GM18907 (cell line): ENCODE results near the gene RNF212.
"Not testable (repeated sequence)": the region's sequence is repeated elsewhere in the genome, so short reads cannot be mapped to it uniquely, and the experiment has no call there.

Source experiments
- ATAC-seq: cut with Tn5 transposase; IDR thresholded peaks from one replicate; pipeline ENCODE4 v1.9.1; 2021; ENCODE audit warnings: mild to moderate bottlenecking, moderate library complexity; ENCODE audit not compliant: unreplicated experiment

RNF212 gene

DNA sequence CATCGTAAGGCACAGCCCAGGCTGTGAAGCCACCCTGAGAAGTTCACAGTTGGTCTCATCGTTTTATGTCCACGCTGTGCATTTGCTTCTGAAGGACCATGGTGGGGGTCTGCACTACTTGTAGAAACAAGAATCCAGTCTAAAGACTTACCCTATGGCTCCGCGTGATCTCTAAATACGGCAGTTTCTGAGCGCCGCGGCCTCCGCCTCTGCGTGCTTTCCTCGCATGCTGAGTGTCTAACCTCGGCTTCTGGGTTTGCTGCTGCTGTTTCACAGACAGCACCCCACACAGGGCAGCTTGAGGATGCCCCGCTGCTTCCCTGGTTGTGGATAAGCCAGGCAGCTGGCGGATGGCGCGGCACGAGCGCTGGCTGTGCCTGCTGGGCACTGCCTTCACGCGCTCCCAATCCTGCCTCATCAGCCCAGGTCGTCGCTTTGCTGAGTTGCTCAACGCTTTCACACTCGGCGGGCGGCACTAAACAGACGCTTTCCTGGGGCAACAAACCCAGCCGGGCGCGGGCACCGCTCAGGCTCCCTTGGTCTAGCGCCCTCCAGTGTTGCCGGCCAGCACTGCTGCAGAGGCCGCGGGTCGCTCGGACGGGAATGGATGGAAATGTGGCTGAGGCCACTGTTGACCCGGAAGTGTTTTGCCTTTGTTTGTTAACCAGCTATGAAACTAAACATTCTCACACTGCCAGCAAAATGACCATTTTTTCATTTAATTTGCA lies 62.7 kb downstream of the RNF212 start:
- no peak for ATAC-seq

DNA sequence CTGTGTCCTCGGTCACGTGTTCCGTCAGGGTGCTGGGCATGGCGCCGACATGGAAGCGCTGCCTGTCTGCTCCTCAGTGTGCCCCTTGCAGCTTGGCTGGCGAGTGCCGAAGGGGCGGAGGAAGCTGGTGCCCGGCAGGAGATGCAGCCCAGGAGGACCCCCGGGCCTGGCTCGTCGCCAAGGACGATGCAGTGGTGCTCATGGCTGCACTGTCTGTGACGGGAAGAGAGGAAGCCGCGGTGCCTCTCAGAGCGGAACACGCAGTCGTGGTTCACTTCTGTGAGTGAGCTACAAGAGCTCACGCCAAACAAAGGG lies 63.8 kb downstream of the RNF212 start:
- ATAC-seq = no peak

DNA sequence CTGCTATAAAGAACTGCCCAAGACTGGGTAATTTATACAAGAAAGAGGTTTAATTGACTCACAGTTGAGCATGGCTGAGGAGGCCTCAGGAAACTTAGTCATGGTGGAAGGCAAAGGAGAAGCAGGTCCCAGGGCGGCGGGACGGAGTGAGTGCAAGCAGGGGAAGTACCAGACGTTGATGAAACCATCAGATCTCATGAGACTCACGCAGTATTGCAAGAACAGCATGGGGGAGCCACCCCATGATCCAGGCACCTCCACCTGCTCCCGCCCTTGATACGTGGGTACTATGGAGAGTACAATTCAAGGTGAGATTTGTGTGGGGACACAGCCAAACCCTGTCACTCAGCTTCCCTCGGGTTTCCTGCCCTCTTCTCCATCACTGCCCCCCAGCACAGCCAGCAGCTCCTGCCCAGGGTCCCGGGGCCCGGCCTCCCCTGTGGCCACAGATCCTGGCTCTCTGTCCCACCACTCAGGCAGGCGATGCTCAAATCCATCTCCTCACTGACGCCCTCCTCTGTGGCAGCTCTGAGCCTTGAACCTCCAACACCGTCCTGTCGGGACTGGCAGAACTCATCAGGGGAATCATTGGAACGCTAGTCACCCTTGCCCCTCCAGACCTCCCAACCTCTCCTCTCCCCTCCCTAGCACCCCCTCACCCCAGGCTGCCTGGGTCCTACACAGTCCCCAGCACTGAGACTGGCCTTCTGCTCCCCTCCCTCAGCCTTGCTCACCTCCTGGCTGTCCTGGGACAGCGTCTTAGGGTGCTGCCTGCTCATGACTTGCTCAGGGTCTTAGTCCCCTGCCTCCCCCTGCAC lies 64.4 kb downstream of the RNF212 start:
- no peak for ATAC-seq

DNA sequence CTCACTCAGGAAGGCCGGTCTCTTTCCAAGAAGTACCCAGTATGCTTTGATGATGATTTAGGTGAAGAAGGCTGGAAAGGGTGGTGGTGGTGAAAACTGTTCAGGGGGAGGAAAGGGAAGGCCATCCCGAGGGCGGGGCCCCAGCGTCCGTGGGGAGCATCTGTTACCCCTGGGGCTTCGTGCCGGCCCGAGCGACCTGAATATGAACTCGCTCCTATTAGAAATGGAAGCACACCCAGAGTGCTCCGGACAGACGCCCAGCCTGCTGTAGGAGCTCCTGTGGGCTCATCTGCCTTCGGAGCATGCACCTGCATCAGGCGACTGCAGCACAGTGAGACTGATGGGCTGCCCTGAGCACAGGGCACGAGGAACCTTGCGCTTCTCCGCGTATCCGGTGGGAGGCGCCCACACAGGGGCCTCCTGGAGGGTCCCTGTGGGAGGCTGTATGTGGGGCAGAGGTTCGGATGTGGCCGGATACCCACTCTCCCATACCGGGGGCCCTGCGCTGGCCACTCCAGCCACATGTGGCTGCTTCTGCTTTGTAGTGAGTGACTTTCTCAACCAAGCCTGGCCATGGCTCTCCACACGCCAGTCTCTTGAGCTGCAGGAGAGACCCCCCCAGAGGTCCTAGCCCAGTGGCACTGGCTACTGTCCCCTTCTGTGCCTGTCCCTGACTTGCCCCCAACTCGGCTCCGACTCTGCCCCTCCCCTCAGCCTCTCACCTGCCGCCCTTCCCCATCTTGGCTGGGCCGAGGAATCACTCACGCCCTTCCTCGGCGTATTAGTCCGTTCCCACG lies 65.2 kb downstream of the RNF212 start:
- ATAC-seq = no peak

DNA sequence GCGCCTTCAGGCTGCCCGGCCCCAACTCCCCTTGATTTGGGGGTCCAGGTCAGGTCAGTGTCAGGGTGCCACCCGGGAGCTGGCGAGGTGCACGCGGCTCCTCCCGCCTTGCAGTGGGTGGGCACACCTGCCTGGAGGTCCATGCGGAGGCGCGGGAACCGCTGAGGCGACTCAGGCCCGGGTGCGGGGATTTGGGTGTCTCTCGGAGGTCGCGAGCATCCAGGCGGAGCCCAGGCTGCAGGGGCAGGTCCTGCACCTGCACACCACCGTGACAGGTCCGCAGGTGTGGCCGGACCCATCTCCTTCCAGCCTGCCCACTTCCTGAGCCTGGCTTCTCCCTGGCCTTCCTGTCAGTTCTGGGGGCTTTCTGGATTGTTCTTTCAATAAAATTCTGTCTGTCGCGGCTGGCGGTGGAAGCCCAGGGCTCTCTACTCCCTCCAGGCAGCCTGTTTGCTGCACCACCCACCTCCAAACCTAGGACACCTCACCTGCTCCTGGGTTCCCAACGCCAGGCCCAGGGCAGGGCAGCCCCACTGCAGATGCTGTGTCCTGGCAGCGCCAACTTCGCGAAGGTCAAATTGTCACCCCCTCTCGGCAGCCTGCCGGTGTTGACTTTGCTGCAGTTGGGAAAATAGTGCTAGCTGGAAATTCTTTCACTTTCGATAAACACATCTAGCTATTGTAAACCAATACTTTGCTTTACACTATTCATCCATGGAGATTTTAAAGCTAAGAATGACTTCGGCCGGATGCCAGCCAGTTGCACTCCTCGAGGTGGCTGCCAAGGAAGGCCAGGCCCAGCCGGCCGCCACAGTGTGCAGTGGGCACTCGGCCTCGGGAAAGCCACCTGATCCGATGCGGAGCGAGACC lies 66.0 kb downstream of the RNF212 start:
- ATAC-seq = no peak

DNA sequence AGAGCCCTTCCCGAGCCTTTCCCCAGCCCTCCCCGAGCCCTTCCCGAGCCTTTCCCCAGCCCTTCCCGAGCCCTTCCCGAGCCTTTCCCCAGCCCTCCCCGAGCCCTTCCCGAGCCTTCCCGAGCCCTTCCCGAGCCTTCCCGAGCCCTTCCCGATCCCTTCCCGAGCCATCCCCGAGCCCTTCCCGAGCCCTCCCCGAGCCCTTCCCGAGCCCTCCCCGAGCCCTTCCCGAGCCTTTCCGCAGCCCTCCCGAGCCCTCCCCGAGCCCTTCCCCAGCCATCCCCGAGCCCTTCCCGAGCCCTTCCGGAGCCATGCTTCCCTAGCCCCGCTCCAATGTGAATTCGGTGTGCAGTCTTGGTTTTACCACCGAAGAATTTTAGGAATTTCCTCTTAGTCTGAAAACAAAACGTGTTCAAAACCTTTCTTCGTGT lies 66.8 kb downstream of the RNF212 start:
- not testable (repeated sequence) for ATAC-seq

DNA sequence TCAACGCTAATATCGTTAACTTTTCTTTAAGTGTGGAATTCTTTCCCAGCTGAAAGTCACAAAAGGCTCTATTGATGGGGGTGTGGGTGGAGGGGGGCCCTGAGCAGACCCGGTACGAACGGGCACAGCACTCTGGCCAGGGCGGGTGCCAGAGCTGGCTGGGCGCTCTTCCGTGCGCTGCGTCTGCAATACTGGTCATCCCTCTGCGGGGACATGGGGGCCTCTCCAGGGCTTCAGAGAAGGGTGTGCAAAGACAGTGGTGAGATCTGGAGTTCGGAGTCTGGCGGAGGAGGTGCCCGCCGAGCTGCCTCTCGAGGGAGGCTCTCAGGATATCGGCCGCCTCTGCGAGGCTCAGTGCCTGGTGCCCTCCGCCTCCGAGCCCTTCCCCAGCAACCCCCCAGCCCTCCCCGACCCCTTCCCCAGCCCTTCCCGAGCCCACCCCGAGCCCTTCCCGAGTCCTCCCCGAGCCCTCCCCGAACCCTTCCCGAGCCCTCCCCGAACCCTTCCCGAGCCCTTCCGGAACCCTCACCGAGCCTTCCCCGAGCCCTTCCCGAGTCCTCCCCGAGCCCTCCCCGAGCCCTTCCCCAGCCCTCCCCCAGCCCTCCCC lies 67.7 kb downstream of the RNF212 start:
- ATAC-seq = no peak

DNA sequence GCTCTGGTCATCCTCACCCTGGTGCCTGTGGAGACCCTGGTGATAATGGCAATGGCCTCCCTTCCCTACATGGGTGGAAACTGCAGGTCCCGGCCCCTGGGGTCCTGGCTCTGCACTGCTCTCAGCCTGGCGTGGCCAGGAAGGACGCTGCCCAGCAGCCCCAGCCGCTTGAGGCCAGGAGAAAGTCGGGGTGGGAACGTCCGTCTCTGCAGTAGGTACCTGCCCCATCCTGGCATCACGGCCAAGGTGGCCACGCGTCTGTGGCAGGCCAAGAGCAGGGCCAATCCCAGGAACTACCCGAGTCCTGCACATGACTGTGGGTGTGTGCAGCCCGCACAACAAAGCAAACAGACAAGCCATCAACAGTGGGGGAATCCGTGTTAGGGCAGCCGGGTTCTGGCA lies 68.2 kb downstream of the RNF212 start:
- ATAC-seq = no peak

DNA sequence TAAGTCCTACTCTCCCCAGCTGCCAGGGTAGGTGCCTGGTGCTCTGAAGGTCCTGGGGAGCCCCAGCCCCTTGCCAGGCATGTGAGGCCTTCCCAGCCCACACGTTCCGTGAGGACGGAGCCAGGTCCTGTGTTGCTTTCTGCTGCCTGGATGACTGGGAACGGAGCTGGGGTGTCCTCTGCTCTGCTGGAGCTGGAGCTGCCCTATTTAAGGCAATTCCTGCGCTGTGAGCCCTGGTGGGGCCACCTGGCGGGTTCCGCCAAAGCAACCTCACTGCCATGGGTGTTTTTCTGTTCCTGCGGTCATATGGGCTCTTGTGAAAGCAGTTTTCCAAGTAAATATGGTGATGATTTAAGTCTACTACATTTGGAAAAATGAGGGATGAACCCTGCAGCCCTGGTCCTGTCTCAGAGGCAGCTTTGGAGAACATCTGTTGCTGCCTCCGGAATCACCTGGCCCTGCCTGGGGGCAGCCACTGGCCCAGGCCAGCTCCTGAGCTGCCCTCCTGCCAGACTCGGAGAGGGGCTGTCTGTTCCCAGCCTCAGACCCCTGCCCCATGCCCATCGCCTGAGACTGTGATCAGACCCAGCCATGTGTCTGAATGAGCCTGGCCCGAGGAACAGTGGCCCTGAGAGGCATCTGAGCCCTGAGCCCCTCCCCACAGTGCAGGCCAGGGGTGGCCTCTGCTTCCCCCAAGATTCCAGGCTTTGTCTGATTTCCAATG lies 68.7 kb downstream of the RNF212 start:
- no peak for ATAC-seq

DNA sequence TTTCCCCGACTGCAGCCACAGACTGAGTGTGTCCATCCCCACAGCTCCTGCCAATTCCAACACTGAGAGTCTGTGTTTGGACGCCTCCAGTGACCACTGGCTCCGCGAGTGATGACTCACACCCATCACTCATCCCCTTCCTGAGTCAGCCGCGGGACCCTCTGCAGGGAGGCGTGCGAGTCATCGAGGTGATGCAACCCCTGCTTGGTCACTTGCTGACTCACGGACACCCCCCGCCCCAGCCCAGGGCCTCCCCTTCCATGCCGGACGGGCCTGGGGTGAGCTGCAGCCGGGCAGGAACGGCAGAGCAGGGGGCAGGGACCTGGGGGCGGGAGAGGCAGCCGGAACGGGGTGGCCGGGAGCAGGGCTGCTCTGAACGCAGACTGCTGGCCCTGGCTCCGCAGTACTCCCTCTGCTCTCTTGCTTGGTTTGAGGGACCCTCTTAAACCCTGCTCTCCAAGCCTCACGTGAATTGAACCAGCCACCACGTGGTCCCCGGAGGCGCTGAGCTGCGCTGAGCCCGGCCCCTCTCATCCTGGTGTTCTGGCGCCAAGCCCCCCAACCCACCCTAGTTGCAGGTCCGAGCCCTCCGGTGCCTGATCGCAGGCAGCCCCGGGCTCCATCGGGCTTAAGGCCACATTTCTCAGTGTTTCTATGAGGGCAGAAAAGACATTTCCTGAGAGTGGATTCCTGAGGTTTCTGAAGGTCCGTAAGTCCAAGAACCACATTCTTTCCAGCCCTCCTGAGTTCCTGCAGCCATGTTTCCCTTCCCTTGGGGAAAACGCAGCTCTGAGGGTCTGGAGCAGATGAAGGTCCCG lies 69.5 kb downstream of the RNF212 start:
- no peak for ATAC-seq

DNA sequence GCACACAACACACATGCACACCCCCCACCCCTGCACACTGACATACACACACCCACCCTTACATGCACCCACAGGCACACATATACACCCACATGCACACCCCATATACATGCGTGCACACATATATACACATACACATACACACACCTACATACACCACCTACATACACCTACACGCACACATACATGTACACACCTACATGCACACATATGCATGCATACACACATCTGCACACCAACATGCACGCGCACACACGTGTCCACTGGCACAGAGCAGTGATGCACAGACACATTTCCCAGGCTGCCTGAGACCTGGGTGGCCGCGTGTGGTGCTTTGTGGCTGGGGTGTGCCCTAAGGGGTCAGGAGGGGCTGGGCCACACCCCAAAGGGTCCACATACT lies 70.2 kb downstream of the RNF212 start:
- ATAC-seq = no peak

DNA sequence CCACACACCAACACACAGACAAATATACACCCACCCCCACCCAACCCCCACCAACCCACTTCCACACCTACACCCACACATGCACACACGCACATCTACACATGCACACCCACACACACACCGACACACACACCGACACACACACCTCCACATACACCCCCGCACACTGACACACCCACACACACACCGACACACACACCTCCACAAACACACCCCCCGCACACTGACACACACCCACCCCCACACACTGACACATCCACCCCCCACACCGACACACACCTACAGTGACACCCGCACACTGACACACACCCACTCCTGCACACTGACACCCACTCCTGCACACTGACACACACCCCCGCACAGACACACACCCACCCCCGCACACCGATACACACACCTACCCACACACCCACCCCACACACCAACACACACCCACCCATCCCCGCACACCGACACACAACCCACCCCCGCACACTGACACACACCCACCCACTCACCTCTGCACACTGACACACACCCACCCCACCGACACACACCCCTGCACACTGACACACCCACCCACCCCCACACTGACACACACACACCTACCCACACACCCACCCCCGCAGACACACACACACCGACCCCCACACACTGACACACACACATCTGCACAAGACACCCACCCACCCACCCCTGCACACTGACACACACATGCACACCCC lies 70.9 kb downstream of the RNF212 start:
- no peak for ATAC-seq

DNA sequence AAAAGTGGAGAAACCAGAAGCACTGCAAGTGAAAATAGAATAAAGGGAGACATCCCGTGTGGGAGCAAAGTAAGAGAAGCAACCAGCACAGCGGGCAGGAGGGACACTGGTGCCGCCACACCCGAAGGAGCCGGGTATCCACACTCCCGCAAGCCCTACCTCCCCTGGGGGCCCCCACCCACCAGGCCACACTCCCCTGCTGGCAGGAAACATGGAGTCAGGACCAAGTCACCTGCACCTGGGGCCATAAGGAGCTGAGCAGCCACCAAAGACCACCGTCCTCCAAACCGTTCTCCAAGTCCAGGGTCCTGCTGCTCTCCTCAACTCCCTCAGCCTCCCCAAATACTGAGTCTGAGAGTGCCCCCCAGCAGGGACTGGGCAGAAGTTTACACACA lies 71.4 kb downstream of the RNF212 start:
- no peak for ATAC-seq

DNA sequence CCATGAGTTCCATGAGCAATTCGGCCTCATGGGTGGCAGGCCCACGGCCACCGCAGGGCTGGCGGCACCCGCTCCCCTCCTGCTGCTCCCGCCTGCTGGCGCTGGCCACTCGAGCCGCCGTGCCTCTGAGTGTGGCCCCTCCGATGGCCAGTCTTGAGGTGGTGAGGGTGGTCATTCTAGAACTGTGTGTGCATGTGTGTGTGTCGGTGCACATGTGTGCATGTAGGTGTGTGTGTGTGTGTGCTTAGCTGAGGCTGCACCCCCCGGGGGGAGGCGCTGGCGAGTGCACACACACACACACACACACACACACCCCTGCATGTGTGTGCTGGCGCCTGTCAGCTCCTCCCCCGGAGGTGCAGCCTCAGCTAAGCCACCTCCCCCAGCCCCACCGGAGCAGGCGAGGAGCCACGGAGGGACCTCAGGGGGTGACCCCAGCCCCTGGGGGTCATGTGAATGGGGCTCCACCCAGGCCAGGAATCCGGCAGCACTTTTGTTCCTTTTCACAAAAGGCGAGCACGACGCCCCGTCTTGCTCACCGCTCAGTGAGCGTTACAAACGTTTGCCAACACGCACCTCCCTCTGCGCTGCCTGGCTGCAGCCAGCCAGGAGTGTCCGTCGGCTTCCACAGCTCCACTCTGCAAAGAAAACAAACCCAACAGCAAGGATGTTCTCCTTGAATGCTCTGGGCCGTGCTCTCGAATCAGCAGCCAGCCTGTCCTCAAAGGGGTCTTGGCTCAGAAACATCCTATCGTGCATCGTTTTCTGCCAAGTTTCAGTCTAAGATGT lies 72.0 kb downstream of the RNF212 start:
- no peak for ATAC-seq

DNA sequence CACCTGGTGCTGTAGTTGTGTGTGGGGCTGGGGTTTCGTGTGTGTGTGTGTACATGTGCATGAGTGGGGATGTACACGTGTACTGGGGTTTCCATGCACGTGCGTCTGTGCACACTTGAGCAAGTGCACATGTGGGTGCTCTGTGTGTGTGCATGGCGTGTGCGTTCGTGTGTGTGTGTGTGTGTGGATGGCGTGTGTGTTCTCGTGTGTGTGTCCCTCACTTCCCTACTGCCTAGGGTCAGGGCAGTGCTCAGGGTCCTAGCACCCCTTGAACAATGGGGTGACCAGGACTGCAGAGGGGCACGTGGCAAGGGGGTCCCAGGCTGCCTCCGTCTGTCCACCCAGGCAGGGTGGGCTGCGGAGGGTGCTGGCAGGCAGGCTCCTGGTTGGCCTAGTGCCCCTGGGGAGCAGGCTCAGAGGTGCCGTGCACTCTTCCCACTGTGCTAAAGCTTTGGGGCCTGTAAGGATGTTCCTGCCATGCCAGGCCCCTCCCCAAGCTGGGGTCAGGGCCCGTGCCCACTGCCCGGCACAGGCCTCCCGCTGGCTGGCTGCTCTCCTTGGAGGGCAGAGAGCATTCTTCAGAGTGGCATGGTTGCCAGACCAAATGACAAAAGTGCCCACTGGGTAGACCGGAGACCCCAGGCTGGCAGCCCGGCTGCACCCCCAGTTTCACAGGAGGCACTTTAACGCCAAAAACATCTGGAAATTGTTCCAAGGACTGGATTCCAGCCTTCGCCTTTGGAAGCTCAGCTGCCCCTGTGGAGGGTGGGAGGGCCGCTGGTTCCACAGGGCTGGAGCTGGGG lies 72.8 kb downstream of the RNF212 start:
- no peak for ATAC-seq

DNA sequence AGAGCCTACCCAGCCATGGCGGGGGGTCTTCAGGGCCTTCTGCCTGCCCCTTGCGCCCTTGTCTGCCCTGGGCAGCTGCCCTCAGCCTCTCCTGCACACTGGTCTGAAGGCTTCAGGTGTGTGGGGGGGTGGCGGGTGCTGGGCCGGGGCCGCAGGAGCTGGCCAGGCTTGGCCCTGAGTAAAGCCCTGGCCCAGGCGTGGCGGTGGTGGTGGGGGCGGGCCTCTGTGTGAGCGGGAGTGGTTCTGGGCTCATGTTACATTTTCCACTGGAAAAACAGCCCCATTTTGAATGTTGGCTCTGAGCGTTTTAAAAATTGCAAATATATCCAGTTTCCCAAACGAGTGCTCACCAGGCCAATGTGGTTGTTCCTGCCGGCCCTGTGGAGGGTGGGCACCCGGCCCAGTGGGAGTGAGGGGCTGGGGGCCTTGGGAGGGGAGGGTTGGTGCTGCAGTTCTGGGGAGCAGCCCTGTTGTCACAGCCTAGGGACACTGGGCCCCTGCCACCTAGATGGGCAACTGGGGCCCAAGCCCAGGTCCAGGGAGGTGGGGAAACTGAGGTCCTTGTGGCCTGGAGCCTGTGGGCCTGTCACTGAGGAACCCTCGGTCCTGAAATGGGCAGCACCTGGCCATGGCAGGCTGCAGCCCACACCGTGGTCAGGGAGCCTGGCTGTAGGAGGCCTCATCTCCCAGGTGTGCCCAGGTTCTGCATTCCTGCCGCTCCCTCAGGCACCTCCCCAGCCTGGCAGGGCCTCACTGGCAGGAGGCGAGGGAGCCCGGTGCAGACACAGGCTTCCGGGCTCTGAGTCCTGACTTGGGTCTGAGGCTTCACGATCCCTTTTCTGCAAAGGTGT lies 73.6 kb downstream of the RNF212 start:
- ATAC-seq = no peak
